ENCODE data around the gene XXYLT1. TPM values are rescaled to one million over a fixed set of nuclear protein-coding genes. Genes with fewer than 3 reads are reported as not detected.

XXYLT1 gene
- total RNA-seq, 2 donors from 2014 or later: 1.3 to 4.2 TPM

GRCh38 chr3:195086885-195087284, 184.1 kb downstream of the XXYLT1 start:
- TF ChIP-seq CTCF (IDR thresholded peaks at IDR 0.05) (no peak), POLR2A (IDR thresholded peaks at IDR 0.05) (no peak)
- intact Hi-C loops (cut with DNase I): no loop called here
- Histone ChIP-seq H3K4me1 (peaks cover 3% of the 10 kb centered on the region), H3K4me3 (no peak overlapping the region), H3K27ac (no peak overlapping the region), H3K9me3 (no peaks in the 10 kb centered on the region), H3K27me3 (no peaks in the 10 kb centered on the region), H3K36me3 (replicated peaks in 1 of 2; ENCODE audit: insufficient read depth in 1 of 2, low read depth in 2 of 2) (no peaks in the 10 kb centered on the region)
- ATAC-seq: no peak
- no peak for DNase-seq
- WGBS, 2 donors: 83 to 87% methylated on average over 12 of the region's 13 CpGs

- Histone ChIP-seq H3K27me3 (no peaks in the 10 kb centered on the region), H3K4me1 (peaks cover 7% of the 10 kb centered on the region), H3K27ac (no peak overlapping the region), H3K36me3 (replicated peaks in 1 of 2; ENCODE audit: insufficient read depth in 1 of 2, low read depth in 2 of 2) (no peaks in the 10 kb centered on the region), H3K9me3 (no peaks in the 10 kb centered on the region), H3K4me3 (no peak overlapping the region)
- DNase-seq (no peak), ATAC-seq (no peak)
- TF ChIP-seq POLR2A (IDR thresholded peaks at IDR 0.05) (no peak), CTCF (IDR thresholded peaks at IDR 0.05) (no peak)
- intact Hi-C loops (cut with DNase I): no loop called here
- 85 to 95% methylated on average over 4 of the region's 4 CpGs for WGBS, 2 donors
These were observed 184.6 kb downstream of the XXYLT1 start for GRCh38 chr3:195086341-195086740.

- DNase-seq (no peak), ATAC-seq (no peak)
- Histone ChIP-seq H3K27me3 (no peaks in the 10 kb centered on the region), H3K36me3 (replicated peaks in 1 of 2; ENCODE audit: insufficient read depth in 1 of 2, low read depth in 2 of 2) (no peaks in the 10 kb centered on the region), H3K9me3 (no peaks in the 10 kb centered on the region), H3K4me3 (no peak overlapping the region), H3K4me1 (peaks cover 15% of the 10 kb centered on the region), H3K27ac (no peak overlapping the region)
- intact Hi-C loops (cut with DNase I): no loop called here
- WGBS, 2 donors: 87 to 97% methylated on average over 12 to 18 of the region's 21 CpGs
- no peak for TF ChIP-seq POLR2A (IDR thresholded peaks at IDR 0.05)
- no peak for TF ChIP-seq CTCF (IDR thresholded peaks at IDR 0.05)
These were observed 185.4 kb downstream of the XXYLT1 start for GRCh38 chr3:195085356-195086130.

GRCh38 chr3:195084746-195085145, 186.2 kb downstream of the XXYLT1 start:
- no peak for TF ChIP-seq CTCF (IDR thresholded peaks at IDR 0.05)
- no peak for TF ChIP-seq POLR2A (IDR thresholded peaks at IDR 0.05)
- Histone ChIP-seq H3K36me3 (replicated peaks in 1 of 2; ENCODE audit: insufficient read depth in 1 of 2, low read depth in 2 of 2) (no peaks in the 10 kb centered on the region), H3K4me3 (no peak overlapping the region), H3K27ac (no peak overlapping the region), H3K27me3 (no peaks in the 10 kb centered on the region), H3K4me1 (peaks cover 20% of the 10 kb centered on the region), H3K9me3 (no peaks in the 10 kb centered on the region)
- 76 to 81% methylated on average over 5 of the region's 5 CpGs for WGBS, 2 donors
- intact Hi-C loops (cut with DNase I): no loop called here
- ATAC-seq (no peak), DNase-seq (no peak)

GRCh38 chr3:195083659-195084058, 187.3 kb downstream of the XXYLT1 start:
- Histone ChIP-seq H3K4me3 (no peak overlapping the region), H3K9me3 (no peaks in the 10 kb centered on the region), H3K27me3 (no peaks in the 10 kb centered on the region), H3K4me1 (peaks cover 20% of the 10 kb centered on the region), H3K36me3 (replicated peaks in 1 of 2; ENCODE audit: insufficient read depth in 1 of 2, low read depth in 2 of 2) (no peaks in the 10 kb centered on the region), H3K27ac (no peak overlapping the region)
- ATAC-seq (no peak), DNase-seq (no peak)
- WGBS, 2 donors: 86 to 87% methylated on average over 15 of the region's 15 CpGs
- TF ChIP-seq POLR2A (IDR thresholded peaks at IDR 0.05) (no peak), CTCF (IDR thresholded peaks at IDR 0.05) (no peak)
- intact Hi-C loops (cut with DNase I): no loop called here
